GM18870 (cell line): Measurements from ENCODE around the gene IL26.
"Not testable (repeated sequence)": the region's sequence is repeated elsewhere in the genome, so short reads cannot be mapped to it uniquely, and the experiment has no call there.

Source experiments
- ATAC-seq: cut with Tn5 transposase; IDR thresholded peaks from one replicate; pipeline ENCODE4 v1.9.1; 2021; ENCODE audit warnings: moderate library complexity; ENCODE audit not compliant: unreplicated experiment

The IL26 gene

DNA sequence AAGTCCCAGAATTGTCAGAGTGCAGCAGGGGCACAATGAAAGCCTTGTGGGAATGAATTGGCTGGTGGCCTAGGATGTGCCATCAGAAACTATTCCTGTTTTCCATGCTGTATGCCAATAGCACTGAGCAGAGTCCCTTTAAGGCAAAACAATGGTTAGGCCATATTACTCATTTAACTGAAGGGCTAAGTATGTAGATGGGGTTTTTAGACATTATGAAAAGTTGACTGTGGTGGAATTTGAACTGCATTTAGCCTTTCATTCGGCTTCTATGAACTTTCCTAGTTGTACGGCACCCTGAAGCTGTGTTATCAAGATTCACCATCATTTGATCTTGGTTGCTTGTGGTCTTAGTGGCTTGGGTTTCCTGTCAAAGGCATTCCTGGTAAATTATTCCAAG is 24.8 kb downstream of the IL26 start:
- no peak for ATAC-seq

GRCh38 chr12:68199127-68199526 is 26.5 kb downstream of the IL26 start:
- no peak for ATAC-seq

DNA sequence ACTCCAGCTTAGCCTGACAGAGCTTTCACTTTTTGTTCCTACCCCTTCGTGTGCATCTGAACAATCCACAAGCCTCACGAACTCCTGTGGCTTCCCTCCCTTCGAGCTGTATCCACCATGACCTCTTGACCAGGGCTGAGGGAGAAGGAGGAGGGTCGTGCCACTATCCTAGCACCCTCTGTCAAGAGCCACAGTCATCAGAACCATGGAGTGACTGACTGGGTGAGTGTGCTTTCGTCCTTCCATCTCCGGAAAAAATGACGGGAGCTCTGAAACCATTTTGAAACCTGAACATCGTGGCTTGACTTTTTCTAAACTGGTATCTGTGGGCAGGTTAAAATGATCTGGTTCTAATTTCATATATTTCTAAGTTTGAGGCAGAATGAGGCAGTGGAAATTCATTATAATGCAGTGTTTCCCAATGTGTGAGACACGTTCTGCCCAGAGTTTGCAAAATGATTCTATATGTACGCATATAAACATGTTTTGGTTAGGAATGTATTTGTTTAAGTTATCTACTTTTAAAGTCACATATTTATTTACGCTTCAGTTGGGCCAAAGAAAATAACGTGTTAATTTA is 27.0 kb downstream of the IL26 start:
- no peak for ATAC-seq

DNA sequence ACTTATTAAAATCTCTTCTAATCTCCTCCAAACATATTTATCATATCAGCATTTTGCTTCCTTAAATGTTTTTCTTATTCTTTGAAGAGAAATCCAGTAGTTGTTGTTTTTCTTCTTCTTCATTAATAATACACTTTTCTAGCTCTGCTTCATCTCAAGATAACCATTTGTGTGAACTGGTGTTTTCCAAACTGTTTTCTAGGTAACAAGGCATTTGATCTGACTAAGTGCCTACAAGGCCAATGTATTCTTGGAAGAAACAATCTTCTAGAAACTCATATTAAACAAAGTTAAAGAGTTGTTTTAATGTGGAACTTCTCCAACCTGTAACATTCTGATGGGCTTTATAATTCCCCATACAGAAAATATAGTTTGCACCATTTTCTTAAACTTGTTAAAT is 35.3 kb downstream of the IL26 start:
- no peak for ATAC-seq

- no peak for ATAC-seq
These were observed 35.8 kb downstream of the IL26 start for GRCh38 chr12:68189821-68190242.

DNA sequence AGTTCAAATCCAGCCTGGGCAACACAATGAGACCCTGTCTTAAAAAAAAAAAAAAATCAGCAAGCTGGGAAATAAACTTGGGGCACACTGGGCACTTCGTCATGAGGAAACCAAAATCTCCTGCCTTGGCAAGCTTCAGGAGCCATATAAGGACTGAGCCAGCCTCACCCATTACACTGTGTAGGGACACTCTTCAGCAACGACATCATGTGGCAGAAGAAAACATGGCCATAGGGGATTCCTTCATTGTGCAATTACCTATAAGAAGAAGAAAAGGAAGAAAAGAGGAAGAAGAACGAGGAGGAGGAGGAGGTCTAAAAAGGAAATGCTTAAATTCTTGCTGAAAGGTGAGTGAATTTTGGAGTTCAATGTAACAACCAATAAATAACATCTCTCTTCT is 40.0 kb downstream of the IL26 start:
- ATAC-seq = no peak

GRCh38 chr12:68180792-68181744 is 44.5 kb downstream of the IL26 start:
- peak; percentile 74 for ATAC-seq

GRCh38 chr12:68178774-68179439 is 46.7 kb downstream of the IL26 start:
- no peak for ATAC-seq

DNA sequence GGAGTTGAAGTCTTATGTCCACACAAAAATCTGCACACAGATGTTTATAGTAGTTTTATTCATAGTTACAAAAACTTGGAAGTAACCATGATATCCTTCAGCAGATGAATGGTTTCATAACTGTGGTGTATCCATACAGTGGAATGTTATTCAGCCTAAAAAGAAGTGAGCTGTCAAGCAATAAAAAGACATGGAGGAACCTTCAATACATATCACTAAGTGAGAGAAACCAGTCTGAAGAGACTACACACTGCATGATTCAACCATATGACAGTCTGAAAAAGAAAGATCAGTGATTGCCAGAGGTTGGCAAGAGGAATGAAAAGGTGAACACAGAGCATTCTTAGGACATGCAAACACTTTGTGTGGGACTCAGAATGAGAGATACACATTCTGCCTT is 47.4 kb downstream of the IL26 start:
- ATAC-seq = no peak

GRCh38 chr12:68177562-68177961 is 48.0 kb downstream of the IL26 start:
- ATAC-seq = no peak

- no peak for ATAC-seq
These were observed 49.4 kb downstream of the IL26 start for GRCh38 chr12:68176257-68176656.

GRCh38 chr12:68175557-68176061 is 50.0 kb downstream of the IL26 start:
- peak; percentile 92 for ATAC-seq

DNA sequence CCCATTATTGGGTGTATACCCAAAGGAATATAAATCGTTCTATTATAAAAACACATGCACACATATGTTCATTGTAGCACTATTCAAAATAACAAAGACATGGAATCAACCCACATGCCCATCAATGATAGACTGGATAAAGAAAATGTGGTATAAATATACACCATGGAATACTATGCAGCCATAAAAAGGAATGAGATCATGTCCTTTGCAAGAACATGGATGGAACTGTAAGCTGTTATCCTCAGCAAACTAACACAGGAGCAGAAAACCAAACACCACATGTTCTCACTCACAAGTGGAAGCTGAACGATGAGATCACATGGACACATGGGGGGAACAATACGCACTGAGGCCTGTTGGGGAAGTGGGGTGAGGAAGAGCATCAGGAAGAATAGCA is 50.8 kb downstream of the IL26 start:
- not testable (repeated sequence) for ATAC-seq

- ATAC-seq = no peak
These were observed 51.8 kb downstream of the IL26 start for GRCh38 chr12:68173792-68174191.

DNA sequence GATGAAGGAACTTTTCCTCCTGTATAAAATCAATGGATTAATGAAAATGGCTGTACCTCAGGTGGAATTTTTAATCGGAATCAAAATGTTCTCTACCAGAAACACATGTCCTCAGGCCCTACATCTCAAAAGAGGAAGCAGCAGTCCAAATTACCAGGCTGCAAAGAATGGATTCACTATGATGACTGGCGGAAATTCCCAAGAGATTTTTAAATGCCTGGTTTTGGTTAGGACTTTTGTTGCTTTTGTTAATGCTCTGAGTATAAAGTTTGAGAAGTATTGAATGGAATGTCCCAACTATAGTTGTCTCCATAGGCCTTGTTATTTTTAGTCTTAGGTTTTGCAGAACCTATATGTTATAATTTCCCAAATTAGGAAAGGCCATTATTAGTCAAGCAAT is 54.9 kb downstream of the IL26 start:
- no peak for ATAC-seq

GRCh38 chr12:68169213-68169889 is 56.3 kb downstream of the IL26 start:
- no peak for ATAC-seq

DNA sequence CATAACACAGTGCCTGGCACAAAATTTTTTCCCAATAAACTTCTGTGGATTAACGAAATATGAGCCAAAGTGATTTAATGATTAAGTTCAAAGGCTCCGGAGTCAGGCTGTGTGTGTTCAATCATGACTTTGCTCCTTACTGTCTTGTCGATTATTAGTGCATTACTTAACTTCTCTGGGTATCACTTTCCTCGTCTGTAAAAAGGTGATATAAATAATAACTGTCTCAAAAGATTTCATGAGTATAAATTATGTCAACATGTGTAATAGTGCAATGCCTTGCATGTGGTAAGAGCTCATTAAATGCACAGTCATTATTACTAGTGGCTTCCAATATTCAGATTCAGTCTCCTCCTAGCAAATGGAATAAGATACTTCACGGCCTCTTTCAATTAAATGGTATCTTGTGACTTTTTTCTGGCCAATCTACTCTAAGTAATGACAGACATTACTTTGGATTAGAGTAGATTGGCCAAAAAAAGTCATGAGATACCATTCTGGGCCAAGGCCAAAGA is 59.2 kb downstream of the IL26 start:
- no peak for ATAC-seq

- peak; percentile 56 for ATAC-seq
These were observed 62.0 kb downstream of the IL26 start for GRCh38 chr12:68163560-68164081.

GRCh38 chr12:68162374-68162773 is 63.2 kb downstream of the IL26 start:
- no peak for ATAC-seq

GRCh38 chr12:68159681-68160304 is 65.8 kb downstream of the IL26 start, which contains the start of gene IFNG:
Gene IFNG, minus strand, starts transcription at chr12:68159740. Its CDS starts 125 bp downstream, at chr12:68159615.
- ATAC-seq = peak; percentile 42
